NCI-H748 treated with DMSO at 0.1 percent for 48 hours (cell line): ENCODE measurements around the gene NUPR2.
"Not testable (repeated sequence)": the region's sequence is repeated elsewhere in the genome, so short reads cannot be mapped to it uniquely, and the experiment has no call there.

ENCODE experiments used
- DNase-seq: peaks from one replicate; lab custom pipeline; 2025; lab: John Stamatoyannopoulos, UW

Gene NUPR2

GRCh38 chr7:56115852-56116538 lies at the start of gene NUPR2:
NUPR2 (minus strand) TSS chr7:56116417; CDS start chr7:56116314, 103 bp downstream.
- DNase-seq, result no peak

GRCh38 chr7:56157238-56157790 lies 41.1 kb upstream of the NUPR2 start:
- peak; percentile 95 for DNase-seq

GRCh38 chr7:56131062-56131461 lies 14.8 kb upstream of the NUPR2 start:
- not testable (repeated sequence) for DNase-seq

- DNase-seq, result no peak
Measured at GRCh38 chr7:56127241-56127975, 11.2 kb upstream of the NUPR2 start.

GRCh38 chr7:56125831-56126230 lies 9.6 kb upstream of the NUPR2 start:
- no peak for DNase-seq

GRCh38 chr7:56124981-56125380 lies 8.8 kb upstream of the NUPR2 start:
- no peak for DNase-seq

GRCh38 chr7:56121440-56121839 lies 5.2 kb upstream of the NUPR2 start:
- DNase-seq, result no peak

GRCh38 chr7:56112244-56112643 lies 4.0 kb downstream of the NUPR2 start:
- not testable (repeated sequence) for DNase-seq

- no peak for DNase-seq
Measured at GRCh38 chr7:56110611-56111010, 5.6 kb downstream of the NUPR2 start.

GRCh38 chr7:56107954-56108258 lies 8.3 kb downstream of the NUPR2 start:
- no peak for DNase-seq

- DNase-seq, result peak; percentile 92
Measured at GRCh38 chr7:56106108-56107073, 9.8 kb downstream of the NUPR2 start, which contains the start of gene CHCHD2. CHCHD2 (minus strand) TSS chr7:56106476; CDS start chr7:56106413, 63 bp downstream.

GRCh38 chr7:56105508-56105907 lies 10.7 kb downstream of the NUPR2 start:
- DNase-seq, result no peak

GRCh38 chr7:56104138-56104537 lies 12.1 kb downstream of the NUPR2 start:
- not testable (repeated sequence) for DNase-seq

GRCh38 chr7:56099653-56100052 lies 16.6 kb downstream of the NUPR2 start:
- DNase-seq, result no peak

- not testable (repeated sequence) for DNase-seq
Measured at GRCh38 chr7:56098187-56099008, 17.8 kb downstream of the NUPR2 start.

- DNase-seq, result no peak
Measured at GRCh38 chr7:56097700-56098099, 18.5 kb downstream of the NUPR2 start.

GRCh38 chr7:56092789-56093531 lies 23.3 kb downstream of the NUPR2 start, which contains the start of gene PHKG1:
PHKG1 (minus strand) TSS chr7:56092952; CDS start chr7:56088941, 4,011 bp downstream.
- no peak for DNase-seq

- not testable (repeated sequence) for DNase-seq
Measured at GRCh38 chr7:56092388-56092787, 23.8 kb downstream of the NUPR2 start.

GRCh38 chr7:56091591-56091990 lies 24.6 kb downstream of the NUPR2 start:
- no peak for DNase-seq

- DNase-seq, result no peak
Measured at GRCh38 chr7:56087445-56087844, 28.8 kb downstream of the NUPR2 start.
